Stimulated activated CD4-positive, alpha-beta T cell treated with anti-CD3 and anti-CD28 coated beads, Interleukin-12 subunit alpha, Interleukin-12 subunit beta, amount 100 ng/mL, for 48 hours (primary cell): ENCODE data around the gene NGF.

Source experiments
- DNase-seq, 3 donors: peaks; one replicate each; pipeline ENCODE4 v3.0.0-alpha.2; 2020; ENCODE audit warnings: low read depth in 2 of 3, low spot score in 1 of 3

The NGF gene

GRCh38 chr1:115239426-115239825, 98.6 kb downstream of the NGF start:
- DNase-seq: no peak

- DNase-seq: no peak
Measured at GRCh38 chr1:115239148-115239422, 99.0 kb downstream of the NGF start.

- no peak for DNase-seq
Measured at GRCh38 chr1:115238336-115239147, 99.5 kb downstream of the NGF start.

GRCh38 chr1:115237507-115237906, 100.5 kb downstream of the NGF start:
- DNase-seq: no peak

GRCh38 chr1:115237023-115237422, 101.0 kb downstream of the NGF start:
- DNase-seq: no peak
